VCaP (cell line): Measurements from ENCODE around the gene COL19A1.
A peak's percentile ranks its signal among the peaks of the same experiment; 100 is the strongest.

Experiments
- H3K27ac ChIP-seq: fragments of 450-650 bp; 2 replicates; pipeline ENCODE4 v1.5.1; 2017
- TF ChIP-seq, protein P1 (sequence below): fragments of 450-650 bp; conservative IDR thresholded peaks from 2 replicates; pipeline ENCODE4 v1.5.1; 2017; ENCODE audit warnings: mild to moderate bottlenecking, moderate library complexity

Gene COL19A1

DNA sequence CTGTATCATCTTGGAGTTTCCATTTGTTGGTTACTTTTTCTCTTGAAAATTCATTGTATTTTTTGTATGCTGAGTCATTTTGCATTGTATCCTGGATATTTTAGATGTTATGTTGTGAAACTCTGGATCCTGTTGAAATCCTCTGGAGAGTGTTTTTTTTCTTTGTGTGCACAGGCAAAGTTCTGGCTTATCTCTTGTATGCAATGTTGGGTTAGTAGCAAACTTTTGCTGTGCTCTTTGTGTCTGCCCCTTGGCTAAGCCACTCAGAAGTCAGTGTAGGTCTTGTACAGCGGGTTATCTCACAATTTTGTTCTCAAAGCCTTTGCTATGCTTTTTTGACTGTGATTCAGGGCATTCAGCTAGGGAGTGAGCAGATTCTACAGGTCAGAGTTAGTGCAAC, 40.5 kb upstream of the COL19A1 start:
- TF ChIP-seq, protein P1, sequence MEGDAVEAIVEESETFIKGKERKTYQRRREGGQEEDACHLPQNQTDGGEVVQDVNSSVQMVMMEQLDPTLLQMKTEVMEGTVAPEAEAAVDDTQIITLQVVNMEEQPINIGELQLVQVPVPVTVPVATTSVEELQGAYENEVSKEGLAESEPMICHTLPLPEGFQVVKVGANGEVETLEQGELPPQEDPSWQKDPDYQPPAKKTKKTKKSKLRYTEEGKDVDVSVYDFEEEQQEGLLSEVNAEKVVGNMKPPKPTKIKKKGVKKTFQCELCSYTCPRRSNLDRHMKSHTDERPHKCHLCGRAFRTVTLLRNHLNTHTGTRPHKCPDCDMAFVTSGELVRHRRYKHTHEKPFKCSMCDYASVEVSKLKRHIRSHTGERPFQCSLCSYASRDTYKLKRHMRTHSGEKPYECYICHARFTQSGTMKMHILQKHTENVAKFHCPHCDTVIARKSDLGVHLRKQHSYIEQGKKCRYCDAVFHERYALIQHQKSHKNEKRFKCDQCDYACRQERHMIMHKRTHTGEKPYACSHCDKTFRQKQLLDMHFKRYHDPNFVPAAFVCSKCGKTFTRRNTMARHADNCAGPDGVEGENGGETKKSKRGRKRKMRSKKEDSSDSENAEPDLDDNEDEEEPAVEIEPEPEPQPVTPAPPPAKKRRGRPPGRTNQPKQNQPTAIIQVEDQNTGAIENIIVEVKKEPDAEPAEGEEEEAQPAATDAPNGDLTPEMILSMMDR = no peak
- no peak overlapping the region for H3K27ac ChIP-seq

- TF ChIP-seq, protein P1 = no peak
- no peak overlapping the region for H3K27ac ChIP-seq
Measured at GRCh38 chr6:69827276-69827893, 39.0 kb upstream of the COL19A1 start.

DNA sequence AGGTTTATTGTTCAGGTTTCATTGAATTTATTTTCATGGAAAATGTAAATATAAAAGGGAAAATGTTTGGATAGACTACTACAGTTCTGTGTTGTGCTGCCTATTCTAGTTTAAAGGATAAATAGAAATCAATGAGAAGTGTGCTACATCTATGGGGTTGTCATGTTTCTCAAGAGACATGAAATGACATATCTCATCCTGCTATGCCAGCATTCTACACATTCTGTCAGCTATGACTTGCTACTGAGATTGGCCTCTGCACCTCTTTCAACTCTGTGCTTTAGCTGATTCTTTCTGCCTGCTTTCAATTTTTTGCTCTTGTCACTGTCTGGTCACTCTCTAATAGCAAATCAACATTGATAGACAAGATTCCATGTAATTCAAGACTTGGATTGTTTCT, 33.8 kb upstream of the COL19A1 start:
- H3K27ac ChIP-seq = no peak overlapping the region
- TF ChIP-seq, protein P1 = no peak

DNA sequence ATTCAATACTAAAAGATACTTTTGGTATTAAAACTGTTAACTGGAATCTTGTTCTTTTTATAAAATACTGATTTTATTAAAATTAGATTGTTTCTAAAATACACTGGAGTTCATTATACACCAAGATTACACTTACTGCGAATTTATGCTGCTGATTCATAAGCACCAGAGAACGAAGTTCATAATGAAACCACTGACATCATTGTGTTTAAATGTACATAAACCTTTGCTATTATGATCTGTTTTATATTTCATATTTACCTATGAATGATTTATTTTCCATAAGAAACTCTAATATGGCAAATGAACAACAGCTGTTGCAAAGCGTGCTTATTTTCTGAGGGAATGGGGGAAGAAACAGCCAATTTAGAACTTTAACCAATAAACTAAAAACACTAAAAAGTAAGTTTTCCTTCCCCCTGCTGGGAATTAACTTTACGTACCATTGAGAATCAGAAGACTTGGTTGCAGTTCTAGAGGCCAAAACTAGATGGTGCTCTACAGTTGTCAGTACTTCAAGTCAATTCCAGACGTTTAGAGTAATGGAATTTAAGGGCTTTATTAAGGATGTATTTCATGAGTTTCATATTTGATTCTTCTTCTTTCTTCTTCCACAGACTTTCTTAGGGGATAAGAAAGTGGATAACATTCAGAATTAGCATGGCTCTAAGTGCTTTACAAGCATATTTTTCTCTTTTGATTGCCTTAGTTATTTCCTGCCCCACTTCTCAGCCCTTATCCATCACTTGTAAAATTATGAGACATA, 30.8 kb upstream of the COL19A1 start:
- TF ChIP-seq, protein P1 = peak; percentile 82

GRCh38 chr6:69841862-69842261, 24.5 kb upstream of the COL19A1 start:
- H3K27ac ChIP-seq = no peak overlapping the region
- TF ChIP-seq, protein P1 = no peak

More for the DNA sequence above, 30.8 kb upstream of the COL19A1 start:
- no peak overlapping the region for H3K27ac ChIP-seq

DNA sequence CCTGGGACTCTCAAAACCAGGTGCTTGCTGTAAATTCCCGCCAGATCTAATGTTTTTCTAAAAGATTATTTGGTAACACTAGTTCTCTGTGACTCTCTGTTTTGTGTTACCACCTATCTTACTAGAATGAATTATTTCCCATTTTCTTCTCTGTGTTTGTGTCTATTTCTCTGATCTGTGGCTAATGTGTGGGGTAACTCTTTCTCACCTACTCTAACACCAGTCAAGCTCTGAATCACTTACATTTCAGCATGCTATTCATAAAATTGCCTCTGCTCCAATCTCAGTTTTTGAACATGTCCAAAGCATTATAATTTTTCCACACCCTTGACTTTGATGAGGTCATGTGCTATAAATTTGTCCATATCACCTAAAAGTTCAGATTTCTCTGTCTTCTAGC, 23.2 kb upstream of the COL19A1 start:
- TF ChIP-seq, protein P1 = no peak

GRCh38 chr6:69846312-69846711, 20.0 kb upstream of the COL19A1 start:
- TF ChIP-seq, protein P1 = no peak
- no peak overlapping the region for H3K27ac ChIP-seq

More for the DNA sequence above, 23.2 kb upstream of the COL19A1 start:
- H3K27ac ChIP-seq = no peak overlapping the region
